GM19238 (cell line): ENCODE results near the gene GIMAP5.

Source experiments
- DNase-seq: peaks from one replicate; pipeline ENCODE4 v3.0.0; 2011; ENCODE audit warnings: low spot score; ENCODE audit not compliant: insufficient read length

GIMAP5 gene

DNA sequence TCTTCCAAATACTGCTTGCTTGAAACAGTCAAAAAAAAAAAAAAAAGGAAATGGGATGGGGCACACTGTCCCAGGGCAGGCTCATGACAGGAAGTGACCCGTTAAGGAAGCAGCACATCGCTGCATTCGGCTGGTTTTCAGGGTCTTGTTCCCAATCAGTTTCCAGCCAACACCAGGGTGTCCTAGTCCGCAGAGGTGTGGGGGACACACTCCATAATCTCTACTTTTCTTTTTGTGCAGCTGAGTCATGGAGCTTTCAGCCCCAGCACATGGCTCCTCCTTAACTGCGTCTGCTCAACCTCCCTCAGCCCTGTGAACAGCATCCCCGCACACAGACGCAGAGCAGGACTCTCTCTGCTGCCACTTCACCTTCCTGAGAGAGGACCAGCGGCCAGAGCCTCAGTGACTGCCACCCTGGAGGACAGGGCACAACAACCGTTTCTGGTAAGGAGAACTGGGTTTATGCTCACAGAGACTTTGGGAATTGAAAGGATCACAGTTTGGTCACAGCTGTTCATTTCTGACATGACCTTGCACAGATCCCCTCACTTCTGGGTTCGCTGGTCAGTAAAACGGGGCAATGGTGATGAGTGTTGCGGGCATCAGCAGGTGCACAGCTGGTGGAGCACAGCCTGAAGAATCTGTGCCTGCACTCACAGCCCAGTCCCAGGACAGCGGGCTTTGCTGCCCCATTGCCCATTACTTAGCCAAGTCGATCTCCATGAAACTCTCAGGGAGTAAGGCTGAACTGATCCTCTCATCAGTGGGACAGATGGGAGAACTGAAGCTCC is at the start of gene GIMAP5:
Gene GIMAP5, plus strand, starts transcription at position 154 of the 791 bp plus-strand sequence. CDS start 3,467 bp downstream, outside the sequence.
- DNase-seq: no peak

DNA sequence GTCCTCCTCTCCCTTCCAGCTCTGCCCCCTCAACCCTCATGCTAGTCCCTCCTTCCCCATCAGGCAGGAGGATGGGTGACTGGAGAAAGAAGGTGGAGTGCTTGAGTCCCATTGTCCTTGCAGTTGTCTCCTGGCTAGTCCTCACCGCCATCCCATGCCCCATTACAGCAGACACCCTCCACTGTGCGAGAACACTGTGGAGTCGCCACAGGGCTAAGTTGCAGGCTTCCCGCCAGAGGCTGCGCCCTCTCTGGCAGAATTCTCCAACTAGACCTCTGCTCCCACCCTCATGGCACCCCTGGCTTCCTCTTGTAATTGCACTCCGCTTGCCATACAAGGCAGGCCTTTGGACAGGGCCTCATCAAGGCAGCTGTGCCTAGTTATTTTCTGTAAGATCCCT is 48.6 kb upstream of the GIMAP5 start:
- DNase-seq: no peak

DNA sequence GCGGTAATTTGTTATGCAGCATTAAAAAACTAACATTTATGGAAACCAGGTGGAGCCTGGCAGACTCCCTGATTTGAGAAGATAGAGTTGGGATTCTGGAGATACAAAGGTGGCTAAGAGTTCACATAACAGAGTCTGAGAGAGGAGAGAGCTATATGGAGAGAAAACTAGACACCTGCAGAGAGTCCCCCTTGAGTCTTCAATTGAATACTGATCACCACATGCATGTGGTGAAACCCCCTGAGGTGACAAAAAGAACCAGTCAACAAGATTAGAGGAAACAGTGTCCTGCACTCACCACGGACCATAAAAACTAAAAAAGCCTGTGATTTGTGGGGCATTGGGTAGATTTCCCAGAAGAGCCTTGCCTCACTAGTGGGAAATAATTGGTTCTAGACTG is 41.6 kb upstream of the GIMAP5 start:
- no peak for DNase-seq

DNA sequence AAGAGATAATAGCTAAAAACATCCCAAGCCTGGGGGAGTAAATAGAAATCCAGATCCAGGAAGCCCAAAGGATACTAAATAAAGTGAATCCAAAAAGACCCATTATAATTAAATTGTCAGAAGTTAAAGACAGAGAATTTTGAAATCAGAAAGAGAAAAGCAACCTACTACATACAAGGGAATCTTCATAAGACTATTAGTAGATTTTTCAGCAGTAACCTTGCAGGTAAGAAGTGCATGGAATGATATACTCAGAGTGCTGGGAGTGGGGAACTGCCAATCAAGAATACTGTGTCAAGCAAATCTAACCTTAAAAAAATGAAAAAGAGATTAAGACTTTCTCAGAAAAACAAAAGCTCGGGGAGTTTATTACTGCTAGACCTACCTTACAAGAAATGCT is 34.0 kb upstream of the GIMAP5 start:
- no peak for DNase-seq

- DNase-seq: no peak
Observed at GRCh38 chr7:150715293-150715692, 21.9 kb upstream of the GIMAP5 start.

GRCh38 chr7:150715738-150716137 is 21.5 kb upstream of the GIMAP5 start:
- DNase-seq: no peak

DNA sequence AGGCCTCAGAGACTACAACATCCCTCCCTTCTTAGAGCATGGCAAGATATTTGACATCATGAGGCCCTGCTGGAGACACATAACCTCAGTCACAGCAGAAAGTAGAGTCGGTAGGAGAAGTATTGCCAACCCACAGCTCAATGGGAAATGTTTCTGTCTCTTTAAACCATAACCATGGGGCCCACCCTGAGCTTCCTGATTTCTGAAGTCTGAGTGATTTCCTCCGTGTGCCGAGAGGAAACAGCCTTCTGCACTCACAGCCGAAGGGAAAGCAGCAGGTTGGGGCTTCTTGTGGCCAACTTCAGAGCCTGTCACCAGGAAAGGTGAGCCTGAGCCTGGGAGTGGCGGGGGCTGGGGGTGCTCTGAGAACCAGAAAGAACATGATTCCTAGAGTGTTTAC is 20.9 kb upstream of the GIMAP5 start, which contains the start of gene GIMAP1:
Gene GIMAP1, plus strand, starts transcription at position 246 of the 400 bp plus-strand sequence. CDS start 2,435 bp downstream, outside the sequence.
- peak; percentile 33 for DNase-seq

DNA sequence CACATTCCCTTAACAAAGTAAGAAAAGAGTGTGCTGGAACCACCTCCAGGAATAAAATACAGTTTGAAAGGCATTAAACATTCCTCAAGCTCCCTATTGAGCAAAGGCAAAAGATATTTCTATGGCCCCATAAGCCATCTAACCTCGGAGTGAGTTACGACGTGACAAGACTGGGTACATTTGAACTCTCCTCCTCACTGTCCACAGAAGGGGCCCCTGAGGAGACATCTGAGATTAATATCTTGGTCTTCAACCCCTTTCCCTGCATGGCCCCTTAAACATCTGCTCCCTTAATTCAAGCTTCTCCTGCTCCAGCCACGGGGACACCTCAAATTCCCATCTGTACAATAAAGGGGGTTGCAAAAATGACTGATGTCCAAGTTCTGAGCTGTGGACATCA is 20.3 kb upstream of the GIMAP5 start:
- no peak for DNase-seq

DNA sequence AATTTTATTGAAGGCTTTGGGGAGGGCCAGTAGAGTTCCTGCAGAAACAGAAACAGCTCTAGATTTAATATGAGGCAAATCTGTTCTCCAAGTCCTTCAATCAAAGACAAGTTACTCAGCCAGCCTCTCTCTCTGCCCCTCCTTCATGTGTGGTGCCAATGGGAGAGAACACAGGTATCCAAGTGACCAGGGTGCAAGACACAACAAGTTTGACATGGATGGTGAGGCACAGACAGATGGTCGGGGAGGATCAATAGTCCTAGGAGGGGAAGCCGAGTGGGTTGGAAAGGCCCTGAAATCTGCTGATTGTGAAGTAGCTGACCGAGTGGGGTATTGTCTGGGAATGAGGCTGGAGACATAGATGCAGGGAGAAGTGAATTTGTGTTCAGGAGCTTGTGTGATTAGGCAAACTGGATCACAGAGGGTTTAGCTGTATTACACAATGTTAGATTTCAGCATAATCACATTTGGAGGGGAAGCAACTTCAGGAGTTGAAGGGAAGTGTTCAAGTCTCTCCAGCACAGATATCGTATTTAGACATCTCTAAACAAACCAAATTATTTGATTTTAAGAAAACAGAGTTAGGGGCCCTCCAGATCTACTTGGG is 19.3 kb upstream of the GIMAP5 start:
- DNase-seq: no peak

DNA sequence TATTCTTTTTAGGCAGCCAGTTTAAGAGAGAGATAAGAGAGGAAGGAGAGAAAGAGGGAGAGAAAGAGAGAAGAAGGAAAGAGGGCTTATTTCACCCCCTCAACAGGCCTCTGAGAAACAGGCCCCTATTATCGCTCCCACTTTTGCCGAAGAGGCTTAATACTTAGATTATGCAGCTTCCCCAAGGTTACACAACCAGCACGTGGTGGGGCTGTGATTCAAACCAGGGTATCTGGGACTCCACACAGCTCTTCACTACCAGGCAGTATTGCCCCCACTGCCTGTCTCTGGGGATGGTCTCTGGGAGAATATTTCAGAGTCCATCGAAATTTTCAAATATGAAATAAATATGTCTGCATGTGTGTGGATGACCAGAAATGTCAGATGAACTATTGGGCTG is 17.8 kb upstream of the GIMAP5 start:
- DNase-seq: no peak

GRCh38 chr7:150719960-150720891 is 17.0 kb upstream of the GIMAP5 start:
- DNase-seq: no peak

DNA sequence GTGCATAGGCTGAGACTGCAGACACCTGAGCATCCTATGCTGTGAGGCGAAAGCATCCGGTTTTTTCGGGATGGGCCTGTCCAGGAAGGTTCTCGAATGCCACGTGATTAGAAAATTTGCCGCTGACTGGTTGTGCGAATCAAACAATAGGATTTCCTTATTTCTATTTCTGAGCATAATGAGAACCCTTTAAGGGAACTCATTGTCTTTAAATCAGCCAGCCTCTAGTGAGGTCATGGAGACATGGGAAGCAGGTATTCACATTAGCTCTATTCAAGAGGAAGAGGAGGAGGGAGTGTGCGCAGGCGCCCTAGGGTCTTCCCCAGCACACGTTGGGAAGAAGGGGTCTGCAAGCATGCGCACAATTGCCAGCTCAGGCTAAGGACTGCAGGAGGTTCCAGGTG is 15.2 kb upstream of the GIMAP5 start:
- DNase-seq: no peak

DNA sequence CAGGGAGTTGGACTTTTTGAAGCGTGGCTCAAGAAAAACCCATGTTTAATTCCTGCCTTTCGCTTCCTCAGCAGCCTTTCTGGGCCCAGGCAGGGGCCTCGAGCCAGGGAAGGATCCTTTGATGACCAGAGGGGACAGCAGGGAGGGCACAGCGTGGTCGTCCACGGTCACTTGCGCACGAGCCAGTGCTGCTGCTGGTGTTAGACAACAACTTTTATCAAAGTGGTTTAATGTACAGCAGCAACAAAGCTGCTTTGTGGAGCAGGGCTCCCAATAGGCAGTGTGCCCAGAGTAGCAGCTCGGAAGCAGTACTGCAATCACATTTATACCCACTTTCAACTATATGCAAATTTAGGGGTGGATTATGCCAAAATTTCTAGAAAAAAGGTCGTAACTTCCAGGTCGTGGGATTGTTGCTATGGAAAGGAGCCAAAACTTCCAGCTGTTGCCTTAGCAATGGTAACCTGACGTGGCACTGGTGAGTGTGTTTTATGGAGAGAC is 14.7 kb upstream of the GIMAP5 start:
- no peak for DNase-seq

DNA sequence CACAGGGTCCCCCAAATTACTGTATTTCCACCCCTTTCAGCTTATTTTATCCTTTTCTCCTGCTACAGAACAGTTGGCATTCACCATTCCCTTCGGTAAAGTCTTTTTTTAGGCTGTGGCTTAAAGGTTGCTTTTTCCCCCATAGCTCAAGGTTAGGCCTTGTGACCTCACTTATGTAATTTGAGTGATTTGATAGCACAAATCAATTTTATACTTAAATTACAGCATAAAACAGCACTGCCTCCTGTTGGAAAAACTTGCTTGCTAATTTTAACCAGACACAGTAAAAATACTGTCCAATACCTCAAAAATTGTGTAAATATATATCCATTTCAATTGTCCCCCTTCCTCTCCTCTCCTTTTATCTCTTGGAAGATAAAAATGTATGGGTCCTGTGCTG is 13.8 kb upstream of the GIMAP5 start:
- DNase-seq: no peak

DNA sequence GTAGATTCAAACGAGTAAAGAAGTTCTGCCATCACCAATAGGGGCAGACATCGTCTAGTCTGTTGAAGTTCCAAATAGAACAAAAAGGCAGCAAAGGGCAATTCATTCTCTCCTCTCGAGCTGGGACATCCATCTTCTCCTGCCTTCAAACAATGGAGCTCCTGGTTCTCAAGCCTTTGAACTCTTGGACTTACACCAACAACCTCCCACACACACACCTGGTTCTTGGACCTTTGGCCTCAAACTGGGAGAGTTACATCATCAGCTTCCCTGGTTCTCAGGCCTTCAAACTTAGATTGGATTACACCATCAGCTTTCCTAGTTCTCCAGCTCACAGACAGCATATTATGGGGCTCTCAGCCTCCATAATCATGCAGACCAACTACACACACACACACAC is 9.8 kb upstream of the GIMAP5 start:
- DNase-seq: no peak

GRCh38 chr7:150728011-150728410 is 9.2 kb upstream of the GIMAP5 start:
- DNase-seq: no peak

DNA sequence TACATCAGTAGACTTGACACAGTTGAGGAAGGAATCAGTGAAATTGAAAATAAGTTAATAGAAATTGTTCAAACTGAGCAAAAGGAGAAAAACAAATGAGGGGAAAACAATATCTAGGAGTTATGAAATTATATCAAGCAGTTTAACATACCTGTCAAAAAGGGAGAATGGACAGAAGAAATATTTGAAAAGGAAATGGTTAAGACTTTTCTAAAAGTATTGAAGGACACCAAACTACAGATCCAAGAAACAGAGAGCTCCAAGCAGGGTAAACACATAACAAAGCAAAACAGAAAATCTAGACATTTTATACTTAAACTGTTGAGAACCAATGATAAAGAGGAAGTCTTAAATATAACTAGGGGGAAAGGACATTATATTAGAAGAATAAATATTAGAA is 8.6 kb upstream of the GIMAP5 start:
- DNase-seq: no peak

GRCh38 chr7:150731916-150732315 is 5.3 kb upstream of the GIMAP5 start:
- DNase-seq: no peak

- DNase-seq: no peak
Observed at GRCh38 chr7:150732786-150733481, 4.3 kb upstream of the GIMAP5 start.

GRCh38 chr7:150733482-150734095 is 3.6 kb upstream of the GIMAP5 start:
- DNase-seq: no peak

DNA sequence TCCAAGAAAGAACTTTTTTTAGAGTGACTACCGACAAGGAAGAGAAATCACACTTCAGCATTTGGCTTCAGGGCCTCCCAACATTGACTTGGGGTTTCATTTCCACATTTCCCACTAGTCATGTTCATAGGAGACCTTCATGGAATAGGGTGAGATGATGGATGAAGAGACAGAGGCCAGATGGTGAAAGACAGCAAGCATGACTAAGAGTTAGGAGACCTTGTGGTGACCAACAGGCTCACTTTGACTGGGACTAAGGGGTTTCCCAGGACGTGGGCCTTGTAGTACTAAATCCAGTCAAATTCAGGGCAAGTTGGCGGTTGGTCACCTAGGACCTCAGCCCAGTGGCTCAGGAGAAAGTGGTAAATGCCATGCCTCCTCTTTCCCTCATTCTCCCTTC is 3.0 kb upstream of the GIMAP5 start:
- no peak for DNase-seq
